Measurements from ENCODE around the gene EIF2B2. TPM values are rescaled to one million over a fixed set of nuclear protein-coding genes. Genes with fewer than 3 reads are reported as not detected.

The EIF2B2 gene
- total RNA-seq, 1 donor = 34.2 TPM

DNA sequence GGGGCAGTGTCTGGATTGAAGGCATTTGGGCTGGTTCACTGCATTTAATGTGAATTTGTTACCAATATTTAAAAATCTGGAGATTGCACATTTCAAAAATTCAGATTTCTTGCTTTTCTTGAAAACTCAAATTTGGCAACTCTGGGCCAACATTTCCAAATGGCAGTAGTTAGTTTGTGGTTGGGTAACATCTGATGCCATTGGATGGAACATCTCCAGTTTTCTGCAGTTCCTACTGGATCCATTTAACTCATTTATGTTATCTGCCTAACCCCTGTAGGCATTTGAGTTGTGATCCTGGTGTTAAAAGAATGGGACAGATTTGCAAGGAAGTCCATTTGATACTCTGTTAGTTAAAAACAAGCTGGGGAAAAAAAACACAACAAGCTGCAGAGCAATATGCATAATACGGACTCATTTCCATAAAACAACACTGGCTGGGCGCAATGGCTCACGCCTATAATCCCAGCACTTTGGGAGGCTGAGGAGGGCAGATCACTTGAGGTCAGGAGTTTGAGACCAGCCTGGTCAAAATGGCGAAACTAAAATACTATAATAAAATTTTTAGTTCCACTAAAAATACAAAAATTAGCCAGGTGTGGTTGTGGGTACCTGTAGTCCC lies 7.9 kb downstream of the EIF2B2 start:
- H3K4me3 ChIP-seq (ENCODE audit: low read depth, low read length) = no peak overlapping the region
- DNase-seq (ENCODE audit: low read depth) = peak; percentile 49

GRCh38 chr14:75011356-75011994 lies 8.8 kb downstream of the EIF2B2 start:
- TF ChIP-seq, protein P1, sequence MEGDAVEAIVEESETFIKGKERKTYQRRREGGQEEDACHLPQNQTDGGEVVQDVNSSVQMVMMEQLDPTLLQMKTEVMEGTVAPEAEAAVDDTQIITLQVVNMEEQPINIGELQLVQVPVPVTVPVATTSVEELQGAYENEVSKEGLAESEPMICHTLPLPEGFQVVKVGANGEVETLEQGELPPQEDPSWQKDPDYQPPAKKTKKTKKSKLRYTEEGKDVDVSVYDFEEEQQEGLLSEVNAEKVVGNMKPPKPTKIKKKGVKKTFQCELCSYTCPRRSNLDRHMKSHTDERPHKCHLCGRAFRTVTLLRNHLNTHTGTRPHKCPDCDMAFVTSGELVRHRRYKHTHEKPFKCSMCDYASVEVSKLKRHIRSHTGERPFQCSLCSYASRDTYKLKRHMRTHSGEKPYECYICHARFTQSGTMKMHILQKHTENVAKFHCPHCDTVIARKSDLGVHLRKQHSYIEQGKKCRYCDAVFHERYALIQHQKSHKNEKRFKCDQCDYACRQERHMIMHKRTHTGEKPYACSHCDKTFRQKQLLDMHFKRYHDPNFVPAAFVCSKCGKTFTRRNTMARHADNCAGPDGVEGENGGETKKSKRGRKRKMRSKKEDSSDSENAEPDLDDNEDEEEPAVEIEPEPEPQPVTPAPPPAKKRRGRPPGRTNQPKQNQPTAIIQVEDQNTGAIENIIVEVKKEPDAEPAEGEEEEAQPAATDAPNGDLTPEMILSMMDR (IDR thresholded peaks at IDR 0.05; ENCODE audit: insufficient read depth, low read length) = no peak
- peak; percentile 72 for DNase-seq (ENCODE audit: low read depth)
- H3K4me3 ChIP-seq (ENCODE audit: low read depth, low read length) = no peak overlapping the region

More for the DNA sequence above, 7.9 kb downstream of the EIF2B2 start:
- TF ChIP-seq, protein P1 (IDR thresholded peaks at IDR 0.05; ENCODE audit: insufficient read depth, low read length) = no peak

GRCh38 chr14:75013290-75013689 lies 10.6 kb downstream of the EIF2B2 start:
- TF ChIP-seq, protein P1 (IDR thresholded peaks at IDR 0.05; ENCODE audit: insufficient read depth, low read length) = no peak
- DNase-seq (ENCODE audit: low read depth) = peak; percentile 52
- no peak overlapping the region for H3K4me3 ChIP-seq (ENCODE audit: low read depth, low read length)

DNA sequence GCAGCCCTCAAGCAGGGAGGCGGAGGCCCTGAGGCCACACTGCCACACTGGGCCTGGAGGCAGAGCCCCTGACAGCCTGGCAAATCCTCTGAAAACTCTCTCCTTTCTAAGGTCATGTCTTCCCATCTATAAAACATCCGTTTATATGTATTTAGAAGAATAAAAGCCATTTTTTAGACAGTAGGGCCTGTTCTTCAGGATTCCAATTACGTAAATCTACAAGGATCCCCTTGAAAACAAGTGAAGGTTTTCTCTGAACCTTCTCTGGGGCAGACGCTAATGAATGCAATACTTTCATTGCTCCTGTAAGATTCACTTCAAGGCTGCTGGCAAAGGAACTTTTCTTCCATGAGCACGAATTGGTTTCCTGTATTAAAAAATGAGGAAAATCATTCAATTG lies 12.8 kb downstream of the EIF2B2 start:
- DNase-seq (ENCODE audit: low read depth) = no peak
- TF ChIP-seq, protein P1 (IDR thresholded peaks at IDR 0.05; ENCODE audit: insufficient read depth, low read length) = no peak
- no peak overlapping the region for H3K4me3 ChIP-seq (ENCODE audit: low read depth, low read length)

DNA sequence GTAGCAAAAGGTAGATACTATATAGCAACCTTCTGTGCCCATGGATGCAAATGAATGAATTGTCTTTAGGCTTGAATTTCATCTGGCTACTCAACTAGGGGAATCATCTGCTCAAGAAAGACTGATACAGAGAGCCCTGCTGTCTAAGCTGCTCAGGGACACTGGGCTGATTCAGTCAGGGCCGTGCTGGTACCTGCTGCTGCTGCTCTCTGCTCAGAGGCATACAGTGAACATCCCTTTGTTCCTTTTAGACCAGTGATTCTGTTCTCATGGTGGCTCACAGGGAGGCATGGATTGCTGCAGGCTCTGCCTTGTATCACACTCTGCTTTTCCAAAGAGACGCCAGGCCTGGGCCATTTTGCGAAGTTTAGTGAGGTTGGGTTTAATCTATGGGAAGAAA lies 14.1 kb downstream of the EIF2B2 start:
- TF ChIP-seq, protein P1 (IDR thresholded peaks at IDR 0.05; ENCODE audit: insufficient read depth, low read length) = no peak
- H3K4me3 ChIP-seq (ENCODE audit: low read depth, low read length) = no peak overlapping the region
- no peak for DNase-seq (ENCODE audit: low read depth)

GRCh38 chr14:75018694-75019093 lies 16.0 kb downstream of the EIF2B2 start:
- TF ChIP-seq, protein P1 (IDR thresholded peaks at IDR 0.05; ENCODE audit: insufficient read depth, low read length) = no peak
- no peak overlapping the region for H3K4me3 ChIP-seq (ENCODE audit: low read depth, low read length)
- DNase-seq (ENCODE audit: low read depth) = no peak
